K562 (cell line): Measurements from ENCODE around the gene RFLNA. TPM values are rescaled to one million over a fixed set of nuclear protein-coding genes. Genes with fewer than 3 reads are reported as not detected.

ENCODE experiments used
- ATAC-seq: fragments of 200-7000 bp; cut with Tn5 transposase; 3 replicates; pipeline ENCODE4 v1.9.1; 2020; ENCODE audit warnings: moderate library complexity
- BruUV-seq: library from RNA; stranded (reverse); fragments of 400-500 nt; replicated peaks from 2 replicates; lab custom pipeline; 2021; lab: Mats Ljungman, UMichigan
- CTCF ChIA-PET: fragments of 300-600 bp; formaldehyde crosslinking; extraction: SDS; loops from one replicate; lab custom pipeline; 2021; ENCODE audit warnings: low intra/inter-chr PET ratio; lab: Yijun Ruan, JAX
- POLR2A ChIA-PET: fragments of 300-600, 350-650 bp; sonication (Branson Sonifier 250); formaldehyde crosslinking; extraction: SDS; loops from one replicate; lab custom pipeline; 2021; ENCODE audit warnings: antibody characterized with exemption, inconsistent platforms; lab: Yijun Ruan, JAX
- DNase-seq, 4 experiments: peaks; one replicate each; pipeline versions ENCODE4 v3.0.0 to v3.0.0-alpha.2; 2011 to 2018; ENCODE audit warnings: low spot score in 3 of 4, mixed read lengths in 3 of 4; ENCODE audit errors: extremely low read depth in 1 of 4
- FAIRE-seq: peaks from 2 replicates; lab custom pipeline; 2011; peaks lifted over from hg19 to GRCh38; lab: Jason Lieb, UNC
- H2AFZ ChIP-seq: 2 replicates; pipeline ENCODE4 v1.6.0; 2011; ENCODE audit warnings: low read depth, low read length, control low read depth, inconsistent platforms
- H3K27ac ChIP-seq: fragments of 200-600 bp; 3 replicates; pipeline ENCODE4 v1.8.0; 2011; ENCODE audit warnings: low read depth, mild to moderate bottlenecking, control low read depth, inconsistent platforms, low read length, moderate library complexity, mixed read lengths; ENCODE audit errors: extremely low read depth
- H3K27me3 ChIP-seq, 2 experiments: fragments of 300-600 bp in 1 of 2; 2 replicates in 1 of 2; 3 replicates in 1 of 2; pipeline versions ENCODE4 v1.6.0 to v1.8.0; 2011; ENCODE audit warnings: inconsistent platforms in 2 of 2, low read length in 2 of 2, mild to moderate bottlenecking in 1 of 2, mixed read lengths in 1 of 2, moderate library complexity in 1 of 2; ENCODE audit not compliant: control insufficient read depth in 2 of 2, insufficient read depth in 2 of 2
- H3K36me3 ChIP-seq: fragments of 300-600 bp; 3 replicates; pipeline ENCODE4 v1.8.0; 2011; ENCODE audit warnings: mild to moderate bottlenecking, low read length, inconsistent platforms; ENCODE audit not compliant: control insufficient read depth, insufficient read depth
- H3K4me1 ChIP-seq, 2 experiments: fragments of 200-600 bp in 1 of 2; replicated peaks in 1 of 2; 2 replicates in 1 of 2; 3 replicates in 1 of 2; pipeline versions ENCODE4 v1.5.1 to v1.8.0; 2011; ENCODE audit warnings: inconsistent platforms in 2 of 2, low read length in 2 of 2, mild to moderate bottlenecking in 1 of 2, mixed read lengths in 1 of 2, moderate library complexity in 1 of 2; ENCODE audit not compliant: control insufficient read depth in 2 of 2, insufficient read depth in 2 of 2
- H3K4me2 ChIP-seq: 2 replicates; pipeline ENCODE4 v1.6.1; 2011; ENCODE audit warnings: low read length, control low read depth, inconsistent platforms, mixed read lengths; ENCODE audit not compliant: insufficient read depth
- H3K4me3 ChIP-seq: fragments of 200-600 bp; sonication (generic), shearing (Covaris generic); 2 replicates; pipeline ENCODE4 v1.5.1; 2016; ENCODE audit warnings: control low read depth, inconsistent platforms
- H3K79me2 ChIP-seq: fragments of 200-600 bp; 3 replicates; pipeline ENCODE4 v1.8.0; 2011; ENCODE audit warnings: low read length, inconsistent platforms; ENCODE audit not compliant: control insufficient read depth, insufficient read depth
- H3K9ac ChIP-seq, 2 experiments: 2 replicates each; pipeline versions ENCODE4 v1.6.0 to v1.6.1; 2011; ENCODE audit warnings: low read depth in 2 of 2, low read length in 2 of 2, control low read depth in 1 of 2, inconsistent platforms in 1 of 2, mild to moderate bottlenecking in 1 of 2, mixed read lengths in 1 of 2; ENCODE audit not compliant: insufficient read depth in 1 of 2
- H3K9me1 ChIP-seq: one replicate; pipeline ENCODE4 v1.6.0; 2011; ENCODE audit warnings: inconsistent platforms, mild to moderate bottlenecking, low read length, moderate library complexity; ENCODE audit not compliant: control insufficient read depth, insufficient read depth
- H3K9me3 ChIP-seq: replicated peaks from 2 replicates; pipeline ENCODE4 v1.5.1; 2011; ENCODE audit warnings: low read depth, low read length, inconsistent platforms; ENCODE audit not compliant: control insufficient read depth, insufficient read depth
- H4K20me1 ChIP-seq: replicated peaks from 2 replicates; pipeline ENCODE4 v1.6.1; 2011; ENCODE audit warnings: low read length, inconsistent platforms, mixed read lengths; ENCODE audit not compliant: control insufficient read depth, insufficient read depth
- ATF4 ChIP-seq: fragments of 450-650 bp; formaldehyde crosslinking; IDR thresholded peaks from 2 replicates; pipeline ENCODE4 v1.4.0; 2022; ENCODE audit warnings: mild to moderate bottlenecking, moderate library complexity
- BRF2 ChIP-seq: IDR thresholded peaks from 3 replicates; pipeline ENCODE4 v1.6.1; 2011; ENCODE audit warnings: borderline replicate concordance, mild to moderate bottlenecking; ENCODE audit not compliant: insufficient read length, insufficient read depth
- CEBPZ ChIP-seq: fragments of 150-350 bp; IDR thresholded peaks from 2 replicates; pipeline ENCODE4 v1.6.1; 2014; ENCODE audit warnings: low read depth, mild to moderate bottlenecking, low read length, borderline replicate concordance
- CHD1 ChIP-seq: fragments of 200-600 bp; sonication (generic); IDR thresholded peaks from one replicate; pipeline ENCODE4 v1.6.1; 2012; ENCODE audit warnings: mild to moderate bottlenecking, moderate library complexity, low read length, inconsistent platforms
- DDX20 ChIP-seq: fragments of 450-650 bp; IDR thresholded peaks from 2 replicates; pipeline ENCODE4 v1.6.1; 2016; ENCODE audit warnings: missing genetic modification characterization, low read depth, mild to moderate bottlenecking, missing compliant biosample characterization, moderate library complexity
- EP400 ChIP-seq: fragments of 450-650 bp; IDR thresholded peaks from 2 replicates; pipeline ENCODE4 v1.6.1; 2017; ENCODE audit warnings: antibody characterized with exemption, mild to moderate bottlenecking, moderate library complexity
- MBD1 ChIP-seq: fragments of 250-450 bp; sonication (Bioruptor Pico); IDR thresholded peaks from 2 replicates; pipeline ENCODE4 v1.8.0; 2022; ENCODE audit warnings: inconsistent platforms
- RBM39 ChIP-seq: fragments of 200-400 bp; formaldehyde crosslinking; optimal IDR thresholded peaks from 2 replicates; pipeline ENCODE3; 2018; ENCODE audit warnings: low read depth, low read length
- THAP12 ChIP-seq: fragments of 250-450 bp; sonication (Bioruptor Pico); IDR thresholded peaks from 2 replicates; pipeline ENCODE4 v1.9.0; 2021; ENCODE audit warnings: mild to moderate bottlenecking, inconsistent platforms
- WGBS: fragments of 100-300 bp; shearing (Covaris generic); methylation state at CpG from one replicate; pipeline ENCODE4 v1.1.6; 2016; ENCODE audit warnings: low coverage, mixed read lengths; ENCODE audit not compliant: insufficient coverage; ENCODE audit errors: missing lambda C conversion rate; 5-methylcytosine and 5-hydroxymethylcytosine counted together
- in situ Hi-C: fragments of 300-500 bp; cut with MboI; formaldehyde crosslinking; loops from 4 replicates; pipeline ENCODE4 v1.15.0; 2018; ENCODE audit warnings: inconsistent platforms, mixed read lengths
- intact Hi-C: fragments of 100-400 bp; cut with micrococcal nuclease; formaldehyde crosslinking; loops from 2 replicates; pipeline ENCODE4 v1.14.2; 2022
- polyA plus RNA-seq, 8 experiments: library from polyadenylated mRNA; depleted of rRNA in 4 of 8; stranded (reverse) in 5 of 8; unstranded in 3 of 8; fragments of >200 nt; fragmentation: Nextera tagmentation in 2 of 8; fragmentation: Illumina TruSeq in 1 of 8; extraction: Ambion mirVana in 2 of 8; extraction: Trizol in 1 of 8; gene quantifications; 2 replicates each; pipeline versions ENCODE4 v1.2.1 to v1.2.3, GENCODE V29; 2011 to 2014; ENCODE audit warnings: inconsistent platforms in 1 of 8, missing spikeins in 1 of 8
- total RNA-seq, 7 experiments: library from RNA; depleted of rRNA in 6 of 7; stranded (reverse); fragments of >200 nt in 6 of 7; fragmentation: Illumina TruSeq in 2 of 7; extraction: Trizol in 2 of 7; gene quantifications; 2 replicates each; pipeline versions ENCODE4 v1.2.1 to v1.2.3, GENCODE V29; 2011 to 2021; ENCODE audit warnings: low replicate concordance in 1 of 7

Gene RFLNA
- total and polyA plus RNA-seq, 9 of the 15 experiments (the other 6 are each of a cell fraction or from before 2014, with no cell fraction given): not detected

- no peak for ATAC-seq
- CTCF ChIA-PET: no interaction called here
- TF ChIP-seq ATF4 (CRISPR knock-in tag) (no peak), EP400 (no peak), CEBPZ (no peak), MBD1 (CRISPR knock-in tag) (no peak), RBM39 (no peak), THAP12 (no peak), CHD1 (no peak), DDX20 (tag) (no peak), BRF2 (no peak)
Observed at GRCh38 chr12:124316257-124316900, 21.5 kb downstream of the RFLNA start.

More at GRCh38 chr12:124316257-124316900, 21.5 kb downstream of the RFLNA start:
- Histone ChIP-seq H2AFZ (no peak overlapping the region), H3K36me3 (no peaks in the 10 kb centered on the region), H3K27ac (no peak overlapping the region), H3K27me3 (peaks cover 51 to 75% of the 10 kb centered on the region in 2 experiments), H3K9ac (no peak overlapping the region), H3K4me3 (no peak overlapping the region), H3K79me2 (no peaks in the 10 kb centered on the region), H3K4me2 (no peak overlapping the region), H3K9me3 (no peaks in the 10 kb centered on the region), H3K4me1 (peaks cover 0 to 10% of the 10 kb centered on the region in 2 experiments; a peak in 2 of 5 replicates), H4K20me1 (0 out of 2 replicates have a peak, but pooled peaks cover 10% of the 10 kb centered on the region), H3K9me1 (peaks cover 3% of the 10 kb centered on the region)
- FAIRE-seq (no peak), DNase-seq (no peak)
- intact Hi-C loops: loop anchor here (10.0 kb wide), 1 partner anchor 458 kb away; no protein-coding TSS in a partner anchor
- in situ Hi-C loops: loop anchor here (5.0 kb wide), 1 partner anchor 274 kb away; no protein-coding TSS in a partner anchor
- no TSS peak for BruUV-seq
- POLR2A ChIA-PET: interaction anchor here (0.6 to 0.7 kb wide), 3 partner anchors 16 to 222 kb away, joined by 3 read pairs; no protein-coding TSS in a partner anchor
- WGBS: 4% methylated on average over 12 of the region's 12 CpGs
